Keratinocyte (primary cell): ENCODE measurements around the gene TMEM80.
"Not testable (repeated sequence)": the region's sequence is repeated elsewhere in the genome, so short reads cannot be mapped to it uniquely, and the experiment has no call there.

Experiments used
- EZH2 ChIP-seq: IDR thresholded peaks from one replicate; pipeline ENCODE4 v1.6.1; 2012; ENCODE audit warnings: inconsistent platforms, mild to moderate bottlenecking, low read length, moderate library complexity
- TF ChIP-seq, protein P1 (sequence below), 3 experiments: IDR thresholded peaks in 1 of 3; conservative IDR thresholded peaks in 1 of 3; optimal IDR thresholded peaks in 1 of 3; 2 replicates in 2 of 3; 3 replicates in 1 of 3; pipeline versions ENCODE3 to v1.5.1; 2011; ENCODE audit warnings: low read length in 3 of 3, mild to moderate bottlenecking in 3 of 3, moderate library complexity in 2 of 3, control low read depth in 1 of 3, inconsistent platforms in 1 of 3; ENCODE audit not compliant: insufficient read depth in 2 of 3; ENCODE audit errors: extremely low read depth in 1 of 3

DNA sequence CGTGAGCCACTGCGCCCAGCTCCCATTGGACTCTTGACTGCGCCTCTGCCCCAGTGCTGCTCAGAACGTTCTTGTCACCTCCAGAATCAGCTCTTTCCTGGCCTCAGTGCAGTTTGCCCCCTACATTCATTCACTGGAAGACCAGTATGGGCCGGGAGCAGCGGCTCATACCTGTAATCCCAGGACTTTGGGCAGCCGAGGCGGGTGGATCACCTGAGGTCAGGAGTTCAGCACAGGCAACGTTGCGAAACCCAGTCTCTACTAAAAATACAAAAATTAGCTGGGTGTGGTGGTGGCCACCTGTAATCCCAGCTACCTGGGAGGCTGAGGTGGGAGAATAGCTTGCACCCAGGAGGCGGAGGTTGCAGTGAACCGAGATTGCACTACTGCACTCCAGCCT, 41.2 kb upstream of the TMEM80 start:
- not testable (repeated sequence) for TF ChIP-seq EZH2
- TF ChIP-seq, protein P1, sequence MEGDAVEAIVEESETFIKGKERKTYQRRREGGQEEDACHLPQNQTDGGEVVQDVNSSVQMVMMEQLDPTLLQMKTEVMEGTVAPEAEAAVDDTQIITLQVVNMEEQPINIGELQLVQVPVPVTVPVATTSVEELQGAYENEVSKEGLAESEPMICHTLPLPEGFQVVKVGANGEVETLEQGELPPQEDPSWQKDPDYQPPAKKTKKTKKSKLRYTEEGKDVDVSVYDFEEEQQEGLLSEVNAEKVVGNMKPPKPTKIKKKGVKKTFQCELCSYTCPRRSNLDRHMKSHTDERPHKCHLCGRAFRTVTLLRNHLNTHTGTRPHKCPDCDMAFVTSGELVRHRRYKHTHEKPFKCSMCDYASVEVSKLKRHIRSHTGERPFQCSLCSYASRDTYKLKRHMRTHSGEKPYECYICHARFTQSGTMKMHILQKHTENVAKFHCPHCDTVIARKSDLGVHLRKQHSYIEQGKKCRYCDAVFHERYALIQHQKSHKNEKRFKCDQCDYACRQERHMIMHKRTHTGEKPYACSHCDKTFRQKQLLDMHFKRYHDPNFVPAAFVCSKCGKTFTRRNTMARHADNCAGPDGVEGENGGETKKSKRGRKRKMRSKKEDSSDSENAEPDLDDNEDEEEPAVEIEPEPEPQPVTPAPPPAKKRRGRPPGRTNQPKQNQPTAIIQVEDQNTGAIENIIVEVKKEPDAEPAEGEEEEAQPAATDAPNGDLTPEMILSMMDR (optimal IDR thresholded peaks at IDR 0.05 in 1 of 3, IDR thresholded peaks at IDR 0.05 in 1 of 3, conservative IDR thresholded peaks at IDR 0.05 in 1 of 3; ENCODE audit: extremely low read depth in 1 of 3, insufficient read depth in 2 of 3, low read length in 3 of 3), result not testable (repeated sequence)
